Natural killer cell (primary cell): Measurements from ENCODE around the gene IFI6. TPM values are rescaled to one million over a fixed set of nuclear protein-coding genes. Genes with fewer than 3 reads are reported as not detected.

Experiments
- ATAC-seq, 3 donors: fragments of 150-1000 bp in 2 of 3; fragments of 200-7000 bp in 1 of 3; cut with Tn5 transposase; 1 replicate in 1 of 3; 2 replicates in 2 of 3; pipeline ENCODE4 v1.10.0; 2021; ENCODE audit warnings: mild to moderate bottlenecking in 2 of 3, moderate library complexity in 2 of 3
- DNase-seq, 2 donors: peaks; one replicate each; pipeline versions ENCODE4 v3.0.0 to v3.0.0-alpha.2; 2013 to 2021; ENCODE audit warnings: mixed read lengths in 1 of 2
- H3K27ac ChIP-seq: one replicate; pipeline ENCODE4 v1.5.1; 2013; ENCODE audit warnings: mild to moderate bottlenecking, low read length
- H3K27me3 ChIP-seq: one replicate; pipeline ENCODE4 v1.6.1; 2013; ENCODE audit warnings: low read length; ENCODE audit not compliant: control insufficient read depth, insufficient read depth
- H3K36me3 ChIP-seq: one replicate; pipeline ENCODE4 v1.6.1; 2013; ENCODE audit warnings: low read length; ENCODE audit not compliant: control insufficient read depth, insufficient read depth
- H3K4me1 ChIP-seq: one replicate; pipeline ENCODE4 v1.6.1; 2013; ENCODE audit warnings: low read length; ENCODE audit not compliant: control insufficient read depth, insufficient read depth
- H3K4me3 ChIP-seq: one replicate; pipeline ENCODE4 v1.5.1; 2013; ENCODE audit warnings: low read length
- H3K9me3 ChIP-seq: one replicate; pipeline ENCODE4 v1.6.1; 2013; ENCODE audit warnings: low read length; ENCODE audit not compliant: control insufficient read depth, insufficient read depth
- H3K27ac Mint-ChIP-seq, 2 donors: one replicate each; pipeline ENCODE4 v1.8.0; 2022; ENCODE audit warnings: mild to moderate bottlenecking in 2 of 2, mixed read lengths in 2 of 2, moderate library complexity in 1 of 2
- H3K27me3 Mint-ChIP-seq, 2 donors: one replicate each; pipeline ENCODE4 v1.8.0; 2022; ENCODE audit warnings: low read depth in 2 of 2, mixed read lengths in 2 of 2
- H3K36me3 Mint-ChIP-seq: one replicate; pipeline ENCODE4 v1.8.0; 2022; ENCODE audit warnings: mixed read lengths
- H3K4me1 Mint-ChIP-seq, 2 donors: one replicate each; pipeline ENCODE4 v1.8.0; 2022; ENCODE audit warnings: mixed read lengths in 2 of 2
- H3K4me3 Mint-ChIP-seq: one replicate; pipeline ENCODE4 v1.8.0; 2022; ENCODE audit warnings: mild to moderate bottlenecking, moderate library complexity, mixed read lengths
- H3K9me3 Mint-ChIP-seq, 2 donors: one replicate each; pipeline ENCODE4 v1.8.0; 2022; ENCODE audit warnings: mixed read lengths in 2 of 2
- CTCF ChIP-seq: fragments of 200-600 bp; IDR thresholded peaks from one replicate; pipeline ENCODE4 v1.8.0; 2022; ENCODE audit warnings: antibody characterized with exemption
- WGBS: methylation state at CpG from one replicate; pipeline ENCODE4 v1.1.7; 2013; ENCODE audit warnings: missing lambda C conversion rate; ENCODE audit not compliant: insufficient coverage; 5-methylcytosine and 5-hydroxymethylcytosine counted together
- intact Hi-C: fragments of 100-400 bp; cut with micrococcal nuclease; formaldehyde crosslinking; loops from one replicate; pipeline ENCODE4 v1.14.2; 2022
- total RNA-seq, 4 donors: library from RNA; stranded (reverse); fragments of 120-200 nt in 1 of 4; gene quantifications; one replicate each; pipeline versions ENCODE4 v1.2.3 to v1.2.4, GENCODE V29; 2013 to 2022

Gene IFI6
- total RNA-seq, 3 donors from 2014 or later (not counting 1 experiment from before 2014, with no cell fraction given): 26.7 to 36.0 (median 34.8) TPM

- H3K4me1 Mint-ChIP-seq: peaks cover 28 to 34% of the 10 kb centered on the region in 2 donors
- ATAC-seq (peak; percentile 52 to 62 (median 56)), DNase-seq (peak; percentile 84 to 91)
- no peaks in the 10 kb centered on the region for H3K36me3 Mint-ChIP-seq
- WGBS: 16% methylated on average over 36 of the region's 36 CpGs
- Histone ChIP-seq H3K27me3 (no peaks in the 10 kb centered on the region), H3K36me3 (peaks cover 9% of the 10 kb centered on the region), H3K9me3 (no peaks in the 10 kb centered on the region), H3K4me1 (peaks cover 36% of the 10 kb centered on the region), H3K4me3 (peak overlapping the region; percentile 31), H3K27ac (peak overlapping the region; percentile 57)
- TF ChIP-seq CTCF: peak; percentile 91
- peak overlapping the region; percentile 84 for H3K4me3 Mint-ChIP-seq
- intact Hi-C loops: no loop called here
- no peaks in the 10 kb centered on the region for H3K27me3 Mint-ChIP-seq
- H3K27ac Mint-ChIP-seq: peak overlapping the region; percentile 78 to 80
- H3K9me3 Mint-ChIP-seq: no peaks in the 10 kb centered on the region
These were observed 2.9 kb downstream of the IFI6 start for GRCh38 chr1:27668808-27669723.

GRCh38 chr1:27668121-27668807 lies 3.7 kb downstream of the IFI6 start:
- Mint-ChIP-seq H3K27ac (peak overlapping the region in 1 of 2 donors; percentile 78), H3K4me1 (peaks cover 31 to 40% of the 10 kb centered on the region in 2 donors), H3K36me3 (no peaks in the 10 kb centered on the region), H3K4me3 (peak overlapping the region; percentile 6), H3K9me3 (no peaks in the 10 kb centered on the region), H3K27me3 (no peaks in the 10 kb centered on the region)
- Histone ChIP-seq H3K36me3 (peaks cover 9% of the 10 kb centered on the region), H3K4me3 (no peak overlapping the region), H3K27ac (no peak overlapping the region), H3K4me1 (peaks cover 42% of the 10 kb centered on the region), H3K27me3 (no peaks in the 10 kb centered on the region), H3K9me3 (no peaks in the 10 kb centered on the region)
- no peak for ATAC-seq
- intact Hi-C loops: no loop called here
- no peak for TF ChIP-seq CTCF
- no peak for DNase-seq
- WGBS: 95% methylated on average over 42 of the region's 42 CpGs

GRCh38 chr1:27666791-27667254 lies 5.2 kb downstream of the IFI6 start:
- H3K27me3 ChIP-seq: no peaks in the 10 kb centered on the region
- DNase-seq: no peak
- H3K4me3 ChIP-seq: no peak overlapping the region
- Mint-ChIP-seq H3K27ac (no peak overlapping the region), H3K9me3 (no peaks in the 10 kb centered on the region), H3K4me1 (peaks cover 32 to 44% of the 10 kb centered on the region in 2 donors), H3K4me3 (no peak overlapping the region), H3K27me3 (no peaks in the 10 kb centered on the region), H3K36me3 (no peaks in the 10 kb centered on the region)
- no peak for ATAC-seq
- no peak for TF ChIP-seq CTCF
- H3K27ac ChIP-seq: no peak overlapping the region
- intact Hi-C loops: no loop called here
- H3K4me1 ChIP-seq: peaks cover 49% of the 10 kb centered on the region
- no peaks in the 10 kb centered on the region for H3K9me3 ChIP-seq
- 86% methylated on average over 6 of the region's 6 CpGs for WGBS
- H3K36me3 ChIP-seq: peaks cover 9% of the 10 kb centered on the region
